ENCODE measurements around the gene NLRP9.
A peak's percentile ranks its signal among the peaks of the same experiment; 100 is the strongest.

The NLRP9 gene

DNA sequence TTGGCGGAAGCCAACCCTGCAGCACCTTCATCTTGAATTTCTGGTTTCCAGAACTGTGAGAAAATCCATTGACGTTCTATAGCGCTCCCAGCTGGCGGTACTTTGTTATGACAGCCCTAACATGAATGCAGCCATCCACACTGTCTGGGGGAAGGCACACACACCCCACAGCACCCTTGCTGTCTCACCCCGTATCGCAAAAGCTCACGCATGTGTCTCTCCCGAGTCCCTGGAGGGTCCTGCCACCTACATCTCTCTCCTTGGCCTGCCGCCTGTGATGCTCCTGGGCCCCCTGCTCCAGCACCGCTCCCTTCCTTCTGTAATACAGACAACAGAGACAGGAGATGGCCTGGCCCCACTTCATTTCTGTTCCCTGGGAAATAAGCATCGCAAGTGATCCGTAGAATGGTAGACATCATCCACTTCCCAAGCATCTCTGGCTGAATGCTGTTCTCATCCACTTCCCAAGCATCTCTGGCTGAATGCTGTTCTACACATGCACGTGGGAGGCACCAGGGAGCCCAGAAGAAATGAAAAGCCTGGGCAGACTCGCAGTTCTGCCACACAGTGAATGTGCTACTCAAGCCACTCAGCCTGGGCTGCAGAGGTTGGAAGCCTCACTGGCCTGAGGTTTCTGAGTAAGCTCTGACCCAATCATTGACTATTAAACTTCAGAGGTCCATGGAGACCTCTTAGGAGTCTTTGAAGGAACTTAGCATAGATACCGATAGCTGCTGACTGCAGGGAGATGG lies 33.5 kb downstream of the NLRP9 start:
- DNase-seq = no peak

DNA sequence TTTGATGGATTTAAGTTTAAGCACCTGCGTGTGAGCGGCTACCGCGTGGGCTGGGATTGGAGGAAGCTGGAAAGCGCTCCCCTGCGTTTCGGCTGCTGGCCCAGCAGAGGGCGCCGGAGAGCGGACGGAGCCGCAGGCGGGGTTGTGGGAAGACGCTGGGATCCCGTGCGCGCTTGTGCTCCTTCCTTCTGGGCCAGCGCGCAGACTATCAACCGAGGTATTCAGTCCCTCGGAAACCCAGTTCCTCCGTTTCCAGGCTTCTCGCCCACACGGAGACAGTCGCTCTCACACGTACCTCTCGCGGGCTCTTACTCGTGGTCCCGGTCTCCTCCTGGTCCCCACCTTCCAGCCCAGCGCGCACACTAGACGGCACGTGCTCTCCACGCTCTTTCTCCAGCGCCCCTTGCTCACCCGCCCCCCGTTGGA lies 34.4 kb downstream of the NLRP9 start:
- DNase-seq = peak in 25 of 56 donors; percentile 0 to 43 (median 16)

DNA sequence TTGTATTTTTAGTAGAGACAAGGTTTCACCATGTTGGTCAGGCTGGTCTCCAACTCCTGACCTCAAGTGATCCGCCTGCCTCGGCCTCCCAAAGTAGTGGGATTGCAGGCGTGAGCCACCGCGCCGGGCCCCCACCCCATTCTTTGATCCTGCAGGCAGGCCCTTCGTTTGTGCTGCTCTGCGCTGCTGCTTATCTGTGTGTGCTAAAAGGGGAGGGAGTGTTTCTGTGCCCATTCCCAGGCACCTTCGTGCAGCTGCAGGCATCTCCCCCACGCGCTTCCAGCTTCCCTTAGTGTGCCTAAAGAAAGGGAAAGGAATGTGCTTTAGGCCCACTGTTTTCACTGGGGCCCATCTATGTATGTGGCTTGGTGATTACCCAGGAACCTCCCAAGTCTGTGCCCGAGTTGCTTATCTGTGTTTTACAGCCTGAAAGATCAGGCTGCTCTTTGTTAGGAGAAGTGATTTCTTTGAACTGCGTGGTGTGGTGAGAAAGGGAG lies 36.0 kb downstream of the NLRP9 start:
- DNase-seq = no peak

DNA sequence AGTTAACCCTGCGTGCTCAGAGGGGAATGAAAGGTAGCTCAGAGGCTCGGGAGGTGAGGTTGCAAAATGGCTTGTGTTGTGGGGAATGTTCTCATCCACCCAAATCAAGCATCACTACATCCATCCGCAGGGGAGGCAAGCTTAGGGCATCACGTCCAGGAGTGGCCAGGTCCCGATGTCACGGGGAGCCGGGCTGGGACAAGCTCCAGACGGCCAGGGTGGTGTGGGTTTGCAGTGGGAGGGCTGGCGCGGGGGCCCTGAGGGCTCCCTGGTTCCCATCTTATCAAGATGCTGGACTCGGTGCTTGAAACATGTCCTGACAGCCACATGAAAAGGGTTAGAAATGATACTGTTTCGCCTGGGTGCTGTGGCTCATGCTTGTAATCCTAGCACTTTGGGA lies 37.4 kb downstream of the NLRP9 start:
- DNase-seq = no peak

DNA sequence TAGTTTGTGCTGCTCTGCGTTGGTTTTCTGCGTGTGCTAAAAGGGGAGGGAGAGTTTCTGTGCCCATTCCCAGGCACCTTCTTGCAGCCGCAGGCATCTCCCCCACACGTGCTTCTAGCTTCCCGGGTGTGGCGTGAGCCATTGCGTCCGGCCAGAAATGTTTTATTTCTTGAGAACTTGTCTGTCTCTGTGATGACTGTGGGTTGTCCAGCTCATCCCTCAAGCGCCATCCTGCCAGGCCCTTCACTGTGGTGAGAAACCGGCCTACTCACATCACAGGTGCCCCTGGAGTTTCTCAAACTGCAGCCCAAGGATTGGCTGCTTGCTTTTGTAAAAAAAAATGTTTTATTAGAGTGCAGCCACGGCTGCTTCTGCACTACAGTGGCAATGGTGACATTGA lies 39.0 kb downstream of the NLRP9 start:
- no peak for DNase-seq

DNA sequence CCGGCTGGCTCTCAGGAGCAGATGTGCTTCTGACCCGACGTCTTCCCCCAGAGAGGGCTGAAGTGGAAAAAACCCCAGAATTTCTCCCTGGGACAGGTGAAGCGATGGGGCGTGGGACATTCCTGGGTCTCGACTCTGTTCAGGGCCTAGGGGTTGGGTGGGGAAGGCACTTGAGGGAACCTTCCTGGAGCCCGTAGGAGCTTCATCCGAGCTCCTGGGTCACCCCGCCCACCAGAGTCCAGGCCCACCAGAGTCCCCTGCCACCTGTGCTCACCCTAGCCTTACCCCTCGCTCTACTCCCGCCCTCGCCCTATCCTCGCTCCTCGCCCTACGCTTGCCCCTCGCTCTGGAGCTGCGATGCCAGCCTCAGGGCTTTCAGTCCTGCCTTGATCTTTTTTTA lies 39.9 kb downstream of the NLRP9 start:
- DNase-seq = no peak

DNA sequence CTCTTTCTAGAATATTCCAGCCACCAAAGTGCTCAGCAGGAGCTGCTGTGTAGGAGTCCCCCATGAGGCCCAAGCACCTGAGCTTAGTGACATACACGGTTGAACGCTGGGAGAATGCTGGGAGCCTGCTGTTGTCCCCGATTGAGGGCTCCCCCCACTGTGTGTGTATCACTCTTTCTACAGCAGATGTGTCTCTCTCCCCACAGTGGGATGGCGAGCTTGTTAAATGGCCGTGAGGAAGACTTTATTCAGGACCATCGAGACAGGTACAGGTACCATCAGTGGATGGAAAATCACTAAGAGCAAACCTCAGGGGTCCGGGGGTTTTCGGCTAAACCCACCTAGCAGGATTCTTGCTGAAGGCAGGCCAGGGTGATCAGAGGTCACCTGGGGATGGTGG lies 40.5 kb downstream of the NLRP9 start:
- no peak for DNase-seq

DNA sequence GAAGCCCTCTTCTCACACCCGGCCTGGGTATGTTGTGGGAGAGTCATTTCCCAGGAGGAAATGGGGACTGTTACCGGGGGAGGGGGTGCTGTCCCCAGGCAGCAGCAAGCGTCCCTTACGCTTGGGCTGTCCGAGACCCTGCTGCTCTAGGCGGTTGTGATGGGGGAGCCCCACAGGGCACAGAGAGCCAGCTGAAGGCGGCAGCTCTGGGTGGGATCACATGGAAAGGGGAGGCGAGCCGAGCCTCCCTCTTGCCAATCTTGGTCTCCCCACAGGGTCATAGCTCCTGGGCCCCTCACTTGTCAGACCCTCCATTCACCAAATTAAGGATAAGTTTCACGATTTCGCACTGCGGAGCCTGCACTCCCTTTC lies 41.1 kb downstream of the NLRP9 start:
- DNase-seq = no peak

DNA sequence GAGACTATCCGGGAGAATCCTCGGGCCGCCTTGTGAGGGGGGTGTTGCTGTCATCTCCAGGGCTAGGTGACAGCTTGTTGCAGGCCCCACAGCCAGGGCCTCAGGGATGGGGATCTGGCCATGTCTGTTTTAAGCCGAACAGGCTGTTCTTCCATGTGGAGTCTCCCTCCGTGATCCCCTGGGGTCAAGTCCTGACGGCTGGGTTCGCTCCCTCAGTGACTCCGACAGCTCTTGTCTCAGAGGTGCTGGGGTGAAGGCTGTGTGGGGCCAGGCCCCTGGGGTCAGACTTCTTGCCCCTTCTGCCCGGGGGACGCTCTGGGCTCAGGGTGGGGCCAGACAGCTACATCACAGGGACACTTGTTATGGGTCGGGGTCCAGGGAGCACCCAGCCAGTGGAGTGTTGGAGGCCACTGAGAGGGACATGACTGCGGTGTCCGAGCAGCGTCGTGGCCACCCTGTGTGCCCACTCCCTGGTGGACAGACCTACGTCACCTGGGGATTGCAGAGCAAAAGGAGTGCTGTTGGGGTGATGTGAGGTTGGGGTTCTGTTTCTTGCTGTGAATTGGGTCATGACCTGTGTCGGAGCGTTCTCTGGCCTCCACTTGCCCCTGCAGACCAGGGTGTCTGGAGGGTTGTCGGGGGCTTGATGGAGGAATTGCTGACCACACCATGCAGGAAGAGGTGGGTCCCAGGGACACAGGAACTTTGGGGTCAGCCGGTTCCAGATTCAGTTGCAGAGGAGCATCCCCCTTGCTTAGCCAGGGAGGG lies 41.7 kb downstream of the NLRP9 start:
- DNase-seq = no peak

DNA sequence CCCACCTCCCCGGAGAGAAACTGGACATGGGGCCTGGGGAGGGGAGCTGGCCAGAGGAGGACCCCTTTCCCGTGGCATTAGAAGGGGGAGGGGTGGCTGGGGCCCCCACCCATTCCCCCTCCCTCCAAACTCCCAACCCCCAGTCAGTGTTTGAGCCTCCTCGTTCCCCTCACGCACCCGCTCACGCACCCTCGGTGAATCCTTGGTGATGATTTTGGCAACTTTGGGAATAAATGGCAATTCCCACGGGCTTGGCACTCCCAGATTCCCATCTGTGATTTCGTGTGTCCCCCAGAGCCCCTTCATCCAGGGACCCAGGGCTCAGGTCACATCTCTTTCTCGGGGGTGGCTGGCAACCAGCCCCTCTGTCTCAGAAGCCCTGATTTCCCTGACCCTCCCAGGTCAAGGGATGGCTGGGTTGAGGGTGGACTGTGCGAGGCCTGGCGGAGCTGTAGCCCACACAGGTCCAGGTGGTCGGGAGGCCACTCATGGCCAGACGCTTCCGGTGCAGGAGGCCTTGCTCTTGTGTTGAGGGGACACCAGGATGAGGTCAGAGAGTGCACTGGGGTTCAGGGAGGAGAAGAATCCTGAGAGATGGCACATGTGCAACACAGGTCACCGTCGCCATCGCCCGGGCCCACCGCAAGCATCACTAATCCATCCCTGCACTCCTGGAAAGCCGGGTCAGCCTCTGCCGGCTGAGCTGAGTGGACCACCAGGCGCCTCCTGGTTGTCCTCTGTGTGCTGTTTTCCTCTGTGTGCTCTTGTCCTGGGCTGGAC lies 42.5 kb downstream of the NLRP9 start:
- no peak for DNase-seq

DNA sequence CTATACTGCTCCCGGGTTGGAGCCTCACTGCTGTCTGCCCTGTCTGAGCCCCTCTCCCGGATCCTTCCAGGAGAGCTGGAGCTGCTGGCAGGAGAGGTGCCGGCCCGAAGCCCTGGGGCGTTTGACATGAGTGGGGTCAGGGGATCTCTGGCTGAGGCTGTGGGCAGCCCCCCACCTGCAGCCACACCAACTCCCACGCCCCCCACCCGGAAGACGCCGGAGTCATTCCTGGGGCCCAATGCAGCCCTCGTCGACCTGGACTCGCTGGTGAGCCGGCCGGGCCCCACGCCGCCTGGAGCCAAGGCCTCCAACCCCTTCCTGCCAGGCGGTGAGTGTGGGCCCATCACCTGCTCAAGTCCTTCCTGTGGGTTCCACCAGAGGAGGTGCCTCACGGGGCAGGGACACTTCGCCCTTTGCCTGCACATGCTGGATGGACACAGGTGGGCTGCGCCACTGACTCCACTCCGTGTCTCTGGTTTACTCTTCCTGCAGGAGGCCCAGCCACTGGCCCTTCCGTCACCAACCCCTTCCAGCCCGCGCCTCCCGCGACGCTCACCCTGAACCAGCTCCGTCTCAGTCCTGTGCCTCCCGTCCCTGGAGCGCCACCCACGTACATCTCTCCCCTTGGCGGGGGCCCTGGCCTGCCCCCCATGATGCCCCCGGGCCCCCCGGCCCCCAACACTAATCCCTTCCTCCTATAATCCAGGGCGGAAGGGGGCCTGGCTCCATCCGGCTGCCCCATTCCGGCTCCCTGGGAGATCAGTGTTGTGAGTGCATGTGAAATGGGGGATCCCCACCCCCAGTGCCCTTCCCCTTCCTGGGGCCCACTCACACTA lies 43.3 kb downstream of the NLRP9 start:
- DNase-seq = no peak

DNA sequence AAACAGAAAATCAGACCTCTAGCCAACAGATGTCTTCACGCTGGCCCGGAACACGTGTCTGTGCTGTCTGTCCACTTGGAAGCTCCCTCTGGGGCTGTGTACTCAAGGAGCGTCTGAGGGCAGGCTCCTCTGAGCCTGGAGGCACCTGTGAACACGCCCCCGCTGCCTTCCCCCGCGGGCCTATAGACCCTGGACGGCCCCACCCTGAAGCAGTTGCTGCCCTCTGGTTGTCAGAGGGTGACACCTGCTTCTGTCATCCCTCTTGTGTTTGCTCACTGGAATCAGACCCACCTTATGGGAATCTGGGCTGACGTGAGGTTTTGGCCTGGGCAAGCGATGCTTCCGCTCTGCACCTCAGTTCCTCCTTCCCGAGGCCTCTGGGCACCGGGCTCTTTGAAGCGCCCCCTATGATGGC lies 44.0 kb downstream of the NLRP9 start:
- DNase-seq = no peak

DNA sequence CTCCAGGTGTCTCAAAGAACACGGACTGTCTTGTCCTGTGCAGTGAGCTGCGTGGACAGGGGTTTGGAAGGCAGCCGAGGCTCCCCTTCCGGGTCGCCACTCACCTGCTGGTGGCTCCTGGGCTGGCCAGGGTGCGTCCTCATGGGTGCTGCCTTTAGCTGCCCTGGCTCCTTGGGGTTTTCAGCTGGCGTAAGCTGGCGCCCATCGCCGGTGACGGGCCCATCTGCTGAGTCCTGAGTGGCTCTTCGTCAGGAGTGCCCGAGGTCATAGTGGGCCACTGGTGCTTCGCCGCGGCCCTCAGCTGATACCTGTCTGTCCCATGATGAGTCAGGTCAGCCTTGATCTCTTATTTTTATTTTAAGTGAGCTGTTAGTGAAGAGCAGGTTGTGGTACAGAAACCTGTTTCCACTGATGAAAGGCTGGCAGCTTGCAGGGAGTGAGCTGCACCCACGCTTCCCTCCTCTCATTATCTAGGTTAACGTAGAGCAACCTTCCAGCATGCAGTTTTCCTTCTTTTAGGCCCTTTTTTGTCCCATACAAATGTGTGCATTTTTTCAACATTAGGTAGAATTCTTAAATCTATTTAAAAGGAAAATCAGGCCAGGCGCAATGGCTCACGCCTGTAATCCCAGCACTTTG lies 44.7 kb downstream of the NLRP9 start:
- DNase-seq = peak in 10 of 56 donors; percentile 3 to 44 (median 20)

DNA sequence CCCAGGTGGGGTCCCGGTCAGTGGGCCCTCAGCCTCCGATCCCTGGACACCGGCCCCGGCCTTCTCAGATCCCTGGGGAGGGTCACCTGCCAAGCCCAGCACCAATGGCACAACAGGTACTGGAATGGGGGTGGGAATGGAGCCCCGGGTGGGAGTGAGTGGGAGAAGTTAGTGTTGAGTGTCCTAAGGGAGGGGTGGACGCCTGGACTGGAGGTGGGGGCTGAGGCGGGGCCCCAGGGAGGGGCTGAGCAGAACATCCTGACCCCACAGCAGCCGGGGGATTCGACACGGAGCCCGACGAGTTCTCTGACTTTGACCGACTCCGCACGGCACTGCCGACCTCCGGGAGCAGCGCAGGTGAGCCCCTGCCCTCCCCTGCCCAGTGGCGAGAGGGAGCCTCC lies 45.5 kb downstream of the NLRP9 start:
- DNase-seq = no peak

DNA sequence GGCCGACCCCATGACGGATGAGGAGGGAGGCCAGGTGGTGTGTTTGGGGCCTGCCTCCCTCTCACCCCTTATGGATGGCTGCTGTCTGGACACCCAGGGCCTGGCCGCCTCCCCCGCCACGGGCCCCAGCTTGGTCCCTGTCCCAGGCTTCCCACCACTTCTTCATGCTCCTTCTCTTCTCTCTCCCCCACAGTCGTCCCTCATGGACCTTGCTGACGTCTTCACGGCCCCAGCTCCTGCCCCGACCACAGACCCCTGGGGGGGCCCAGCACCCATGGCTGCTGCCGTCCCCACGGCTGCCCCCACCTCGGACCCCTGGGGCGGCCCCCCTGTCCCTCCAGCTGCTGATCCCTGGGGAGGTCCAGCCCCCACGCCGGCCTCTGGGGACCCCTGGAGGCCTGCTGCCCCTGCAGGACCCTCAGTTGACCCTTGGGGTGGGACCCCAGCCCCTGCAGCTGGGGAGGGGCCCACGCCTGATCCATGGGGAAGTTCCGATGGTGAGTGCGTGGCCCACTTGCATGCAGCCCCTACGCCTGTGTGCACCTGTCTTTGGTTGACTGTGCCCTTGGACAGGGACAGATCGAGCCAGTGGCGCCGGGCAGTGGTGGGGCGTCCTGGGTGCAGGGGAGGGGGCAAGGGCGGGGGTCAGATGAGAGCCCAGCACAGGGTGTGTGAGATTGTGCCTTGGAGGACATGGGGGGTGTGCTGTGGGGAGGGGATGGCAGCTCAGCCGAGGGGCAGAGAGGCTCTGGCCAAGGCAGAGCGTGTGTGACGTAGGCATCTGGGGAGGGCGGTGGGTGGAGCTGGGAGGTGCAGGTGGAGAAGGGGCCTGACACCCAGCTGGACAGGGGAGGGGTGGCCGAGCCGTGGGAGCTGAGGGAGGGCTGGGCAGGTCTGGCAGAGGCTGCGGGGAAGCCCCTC lies 46.4 kb downstream of the NLRP9 start:
- no peak for DNase-seq

DNA sequence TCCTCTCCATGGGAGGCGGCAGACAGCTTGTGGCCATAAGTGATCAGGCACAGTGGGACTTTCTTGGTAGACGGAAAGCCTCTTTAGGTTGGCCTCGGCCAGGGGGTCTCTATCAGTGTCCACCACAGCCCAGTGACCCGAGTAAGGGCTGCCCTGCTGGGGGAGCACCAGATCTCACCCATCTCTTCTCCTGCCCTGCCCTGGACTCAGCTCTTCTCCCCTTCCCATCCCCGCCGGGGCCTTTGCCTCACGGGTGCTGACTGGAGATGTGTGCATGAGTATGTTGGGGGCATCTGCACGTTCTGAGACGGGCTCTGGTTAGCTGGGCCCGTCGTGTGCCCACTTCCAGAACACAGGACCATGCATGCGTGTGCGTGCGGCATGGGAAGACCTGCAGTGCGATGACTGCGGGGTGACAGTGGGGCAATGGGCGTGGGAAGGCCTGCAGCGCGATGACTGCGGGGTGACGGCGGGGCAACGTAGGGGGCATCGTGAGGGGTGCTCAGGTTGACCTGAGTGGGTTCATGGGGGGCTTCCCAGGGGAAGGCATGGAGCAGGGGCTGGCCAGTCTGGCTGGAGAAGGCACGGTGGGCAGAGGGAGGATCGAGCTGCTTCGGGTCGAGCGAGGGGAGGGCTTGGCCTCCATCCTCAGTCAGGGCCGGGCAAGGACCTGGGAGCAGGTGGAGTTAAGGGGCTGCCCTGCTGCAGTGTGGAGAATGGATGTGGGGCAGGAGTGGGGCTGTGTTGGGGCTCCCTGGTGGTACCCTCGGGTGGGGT lies 47.2 kb downstream of the NLRP9 start:
- no peak for DNase-seq

DNA sequence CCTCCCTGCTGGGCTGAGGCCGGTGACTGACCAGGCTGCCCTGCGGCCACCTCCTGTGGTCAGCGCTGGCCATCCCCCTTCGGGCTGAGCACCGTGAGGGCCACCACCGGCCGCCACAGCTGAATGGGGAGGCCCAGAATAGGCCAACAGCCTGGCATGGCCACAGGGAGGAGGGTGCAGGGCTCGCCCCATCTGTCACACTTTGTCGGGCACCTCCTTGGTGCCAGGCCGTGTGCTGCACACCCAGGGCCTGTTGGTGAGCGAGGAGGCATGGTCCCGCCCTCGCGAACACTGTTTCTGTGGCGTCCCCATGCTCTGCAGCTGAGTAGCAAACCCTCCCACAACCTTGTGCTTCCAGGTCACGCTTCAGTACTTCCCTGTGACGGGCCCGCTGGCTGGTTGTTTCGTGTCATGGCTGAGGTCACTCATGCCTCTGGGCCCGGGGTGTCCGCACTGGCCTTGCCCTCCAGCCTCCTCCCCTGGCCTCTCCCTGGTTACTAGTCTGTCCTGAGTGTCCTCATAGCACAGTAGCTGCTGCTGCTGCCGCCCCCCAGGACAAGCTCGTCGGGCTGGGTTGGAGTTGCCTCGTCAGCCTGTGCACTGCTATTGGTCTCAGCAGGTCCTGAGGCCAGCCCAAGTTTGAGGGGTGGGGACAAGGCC lies 48.0 kb downstream of the NLRP9 start:
- DNase-seq = no peak
